Endothelial cell of umbilical vein (primary cell): Measurements from ENCODE around the gene TLCD4. TPM values are rescaled to one million over a fixed set of nuclear protein-coding genes. Genes with fewer than 3 reads are reported as not detected.

Experiments
- BruUV-seq: library from RNA; stranded (reverse); fragments of 400-500 nt; replicated peaks from 2 replicates; lab custom pipeline; 2021; lab: Mats Ljungman, UMichigan
- CTCF ChIA-PET: fragments of 300-600, 350-600 bp; sonication (Branson Sonifier 250); formaldehyde crosslinking; loops from one replicate; lab custom pipeline; 2021; ENCODE audit warnings: antibody characterized with exemption, inconsistent platforms; lab: Charles Lee
- POLR2A ChIA-PET: fragments of 300-600, 350-600 bp; sonication (Branson Sonifier 250); formaldehyde crosslinking; loops from one replicate; lab custom pipeline; 2021; ENCODE audit warnings: antibody characterized with exemption, inconsistent platforms; lab: Charles Lee
- DNase-seq: peaks from one replicate; pipeline ENCODE4 v3.0.0-alpha.2; 2011; ENCODE audit warnings: low read depth, low spot score
- FAIRE-seq: peaks from 2 replicates; lab custom pipeline; 2011; peaks lifted over from hg19 to GRCh38; lab: Jason Lieb, UNC
- H2AFZ ChIP-seq: 2 replicates; pipeline ENCODE4 v1.6.0; 2012; ENCODE audit warnings: low read depth, low read length, control low read depth, inconsistent platforms
- H3K27ac ChIP-seq: 2 replicates; pipeline ENCODE4 v1.5.1; 2011; ENCODE audit warnings: low read depth, mild to moderate bottlenecking, control low read depth, low read length, moderate library complexity; ENCODE audit not compliant: insufficient read depth
- H3K27me3 ChIP-seq, 2 experiments: 2 replicates each; pipeline versions ENCODE4 v1.6.0 to v1.6.1; 2011; ENCODE audit warnings: low read length in 2 of 2, mixed read lengths in 1 of 2; ENCODE audit not compliant: control insufficient read depth in 2 of 2, insufficient read depth in 2 of 2
- H3K36me3 ChIP-seq, 2 experiments: 2 replicates in 1 of 2; 3 replicates in 1 of 2; pipeline ENCODE4 v1.5.1; 2011; ENCODE audit warnings: low read length in 2 of 2, mild to moderate bottlenecking in 1 of 2, moderate library complexity in 1 of 2; ENCODE audit not compliant: control insufficient read depth in 2 of 2, insufficient read depth in 2 of 2; ENCODE audit errors: extremely low read depth in 1 of 2
- H3K4me1 ChIP-seq: 3 replicates; pipeline ENCODE4 v1.5.1; 2011; ENCODE audit warnings: mild to moderate bottlenecking, low read length; ENCODE audit not compliant: control insufficient read depth, insufficient read depth; ENCODE audit errors: extremely low read depth
- H3K4me2 ChIP-seq: 2 replicates; pipeline ENCODE4 v1.6.1; 2011; ENCODE audit warnings: low read length, control low read depth, mixed read lengths; ENCODE audit not compliant: insufficient read depth
- H3K4me3 ChIP-seq, 3 experiments: fragments of 200-600 bp in 1 of 3; sonication (generic), shearing (Covaris generic) in 1 of 3; replicated peaks in 1 of 3; 2 replicates each; pipeline ENCODE4 v1.5.1; 2011 to 2016; ENCODE audit warnings: control low read depth in 3 of 3, low read length in 3 of 3, mild to moderate bottlenecking in 2 of 3, inconsistent platforms in 1 of 3, low read depth in 1 of 3, moderate library complexity in 1 of 3; ENCODE audit not compliant: insufficient read depth in 1 of 3
- H3K79me2 ChIP-seq: 2 replicates; pipeline ENCODE4 v1.6.0; 2012; ENCODE audit warnings: low read length, inconsistent platforms; ENCODE audit not compliant: control insufficient read depth, insufficient read depth
- H3K9ac ChIP-seq: replicated peaks from 2 replicates; pipeline ENCODE3; 2011; ENCODE audit warnings: low read length, control low read depth; ENCODE audit not compliant: insufficient read depth; ENCODE audit errors: extremely low read depth
- H3K9me1 ChIP-seq: replicated peaks from 3 replicates; pipeline ENCODE4 v1.6.0; 2011; ENCODE audit warnings: mild to moderate bottlenecking, low read length; ENCODE audit not compliant: control insufficient read depth, insufficient read depth; ENCODE audit errors: extremely low read depth
- H3K9me3 ChIP-seq: replicated peaks from 2 replicates; pipeline ENCODE4 v1.5.1; 2012; ENCODE audit warnings: low read length, inconsistent platforms; ENCODE audit not compliant: control insufficient read depth, insufficient read depth
- H4K20me1 ChIP-seq: replicated peaks from 2 replicates; pipeline ENCODE3; 2011; ENCODE audit warnings: mild to moderate bottlenecking, low read length; ENCODE audit not compliant: control insufficient read depth, insufficient read depth; ENCODE audit errors: extremely low read depth
- CTCF ChIP-seq, 2 donors: IDR thresholded peaks; 1 replicate in 1 of 2; 2 replicates in 1 of 2; pipeline ENCODE4 v1.5.1; 2011; ENCODE audit warnings: low read length in 2 of 2, mild to moderate bottlenecking in 2 of 2, moderate library complexity in 2 of 2, control low read depth in 1 of 2, inconsistent platforms in 1 of 2, low read depth in 1 of 2; ENCODE audit not compliant: insufficient read depth in 1 of 2; ENCODE audit errors: extremely low read depth in 1 of 2
- EZH2 ChIP-seq: IDR thresholded peaks from 2 replicates; pipeline ENCODE4 v1.6.1; 2012; ENCODE audit warnings: borderline replicate concordance, low read depth, mild to moderate bottlenecking, moderate library complexity, low read length, inconsistent platforms; ENCODE audit not compliant: severe bottlenecking
- MAX ChIP-seq: IDR thresholded peaks from 2 replicates; pipeline ENCODE4 v1.6.1; 2011; ENCODE audit not compliant: insufficient read depth, insufficient read length
- dilution Hi-C: fragments of 300-500 bp; cut with MboI; formaldehyde crosslinking; loops from one replicate; pipeline ENCODE4 v1.15.0; 2019; ENCODE audit warnings: low sequenced_read_pairs; ENCODE audit not compliant: extremely low pct_ligation_motif_present
- intact Hi-C: fragments of 100-400 bp; cut with micrococcal nuclease; formaldehyde crosslinking; loops from one replicate; pipeline ENCODE4 v1.10.0; 2022
- polyA plus RNA-seq, 4 experiments: library from polyadenylated mRNA; depleted of rRNA in 3 of 4; stranded (reverse) in 3 of 4; unstranded in 1 of 4; fragments of >200 nt; gene quantifications; 2 replicates each; pipeline versions ENCODE4 v1.2.1 to v1.2.3, GENCODE V29; 2011 to 2012; ENCODE audit warnings: missing spikeins in 1 of 4
- total RNA-seq: library from RNA; stranded (reverse); gene quantifications from 2 replicates; pipeline ENCODE4 v1.2.3, GENCODE V29; 2021

The TLCD4 gene
- total and polyA plus RNA-seq, 2 donors (not counting 3 experiments of a cell fraction or from before 2014, with no cell fraction given) = 0.11 to 0.51 TPM

GRCh38 chr1:95113684-95114083 lies 3.5 kb upstream of the TLCD4 start:
- TF ChIP-seq CTCF (IDR thresholded peaks at IDR 0.05; ENCODE audit: extremely low read depth in 1 of 2, insufficient read depth in 1 of 2, low read depth in 1 of 2, low read length in 2 of 2) (no peak), MAX (no peak), EZH2 (no peak)
- Histone ChIP-seq H3K4me3 (no peak overlapping the region), H3K27ac (no peak overlapping the region), H3K79me2 (no peaks in the 10 kb centered on the region), H3K9me1 (no peaks in the 10 kb centered on the region), H3K36me3 (no peaks in the 10 kb centered on the region), H3K27me3 (peaks cover 20 to 21% of the 10 kb centered on the region in 2 experiments), H3K9me3 (no peaks in the 10 kb centered on the region), H4K20me1 (no peaks in the 10 kb centered on the region), H3K4me2 (no peak overlapping the region), H3K9ac (no peak overlapping the region), H3K4me1 (no peaks in the 10 kb centered on the region), H2AFZ (no peak overlapping the region)
- intact Hi-C loops (loop anchor here (10.0 kb wide), 1 partner anchor 121 kb away; the partner anchor contains the start of gene RWDD3), dilution Hi-C loops (no loop called here)
- BruUV-seq = no TSS peak
- no peak for FAIRE-seq
- POLR2A ChIA-PET = no interaction called here
- CTCF ChIA-PET = interaction anchor here (1.1 to 1.4 kb wide), 3 partner anchors 10 to 120 kb away, joined by 4 to 9 read pairs (median 4); partner anchors contain the start of gene RWDD3
- no peak for DNase-seq

GRCh38 chr1:95115708-95116137 lies 1.4 kb upstream of the TLCD4 start:
- Histone ChIP-seq H3K4me2 (no peak overlapping the region), H4K20me1 (no peaks in the 10 kb centered on the region), H3K27me3 (peaks cover 28 to 40% of the 10 kb centered on the region in 2 experiments), H3K9me1 (no peaks in the 10 kb centered on the region), H3K4me1 (no peaks in the 10 kb centered on the region), H3K27ac (no peak overlapping the region), H3K79me2 (no peaks in the 10 kb centered on the region), H3K4me3 (no peak overlapping the region), H2AFZ (no peak overlapping the region), H3K9me3 (no peaks in the 10 kb centered on the region), H3K36me3 (no peaks in the 10 kb centered on the region), H3K9ac (no peak overlapping the region)
- DNase-seq (no peak), FAIRE-seq (no peak)
- BruUV-seq = no TSS peak
- TF ChIP-seq MAX = no peak
- ChIA-PET POLR2A (no interaction called here), CTCF (interaction anchor here (0.7 to 3.8 kb wide), 8 partner anchors 11 to 118 kb away, joined by 3 to 30 read pairs (median 4); partner anchors contain the start of gene RWDD3)
- dilution Hi-C loops = no loop called here
- intact Hi-C loops = loop anchor here (5.0 to 10.0 kb wide), 2 partner anchors 43 to 119 kb away; partner anchors contain the start of genes ALG14 and RWDD3
